Endothelial cell of coronary artery (primary cell): ENCODE results near the gene TMEM39A. TPM values are rescaled to one million over a fixed set of nuclear protein-coding genes. Genes with fewer than 3 reads are reported as not detected.

ENCODE experiments used
- total RNA-seq: library from RNA; depleted of rRNA; stranded (reverse); fragments of >200 nt; gene quantifications from 2 replicates; pipeline ENCODE4 v1.2.3, GENCODE V29; 2014

The TMEM39A gene
- 25.9 and 35.6 TPM in 2 replicates for total RNA-seq

DNA sequence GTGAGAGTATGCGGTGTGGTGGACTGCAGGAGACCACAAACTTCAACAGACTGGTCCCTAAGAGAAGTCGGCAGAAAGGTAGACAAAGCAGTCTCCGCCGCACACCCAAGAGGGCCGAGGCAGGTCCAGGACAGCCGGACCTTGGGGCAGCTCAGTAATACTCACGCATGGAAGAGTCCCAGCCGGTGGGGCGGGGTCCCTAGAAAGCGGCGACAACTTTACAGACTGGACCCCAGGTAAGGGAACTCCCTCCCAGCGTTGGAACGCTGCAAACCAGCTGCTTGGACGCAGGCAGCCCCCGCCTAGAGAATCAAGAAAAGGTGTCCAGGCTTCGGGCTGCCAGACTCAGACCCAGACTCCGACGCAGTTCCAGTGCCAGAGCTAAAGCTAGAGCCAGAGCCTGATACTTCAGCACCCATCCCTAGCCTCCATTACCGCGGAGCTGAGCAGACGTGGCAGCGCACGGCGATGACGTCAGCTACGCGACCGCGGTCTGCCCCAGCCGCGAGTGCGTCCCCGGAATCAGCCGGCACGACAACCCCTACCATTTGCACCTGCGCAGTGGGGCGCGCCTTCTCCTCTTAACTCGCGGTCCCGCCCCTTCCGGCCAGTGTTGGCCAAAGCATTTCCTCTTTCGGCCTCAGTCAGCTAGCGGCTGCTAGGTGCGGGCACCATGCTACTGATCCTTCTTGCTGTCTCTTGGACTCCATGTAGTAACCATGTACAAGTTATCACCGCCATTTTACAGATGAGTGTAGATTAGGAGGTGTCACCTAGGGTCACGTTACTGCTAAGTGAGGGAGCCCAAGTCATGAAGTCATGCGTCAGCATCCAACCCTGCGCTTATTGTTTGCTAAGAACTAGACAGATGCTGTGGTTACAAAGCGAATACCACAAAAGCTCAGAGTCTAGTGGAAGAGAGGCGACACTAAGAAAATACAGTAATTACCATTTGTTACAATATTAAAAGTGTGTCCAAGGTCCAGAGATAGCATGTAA, at the start of gene TMEM39A:
Gene TMEM39A, minus strand, starts transcription at position 445 of the 999 bp plus-strand sequence. CDS start 1,541 bp downstream, outside the sequence.

DNA sequence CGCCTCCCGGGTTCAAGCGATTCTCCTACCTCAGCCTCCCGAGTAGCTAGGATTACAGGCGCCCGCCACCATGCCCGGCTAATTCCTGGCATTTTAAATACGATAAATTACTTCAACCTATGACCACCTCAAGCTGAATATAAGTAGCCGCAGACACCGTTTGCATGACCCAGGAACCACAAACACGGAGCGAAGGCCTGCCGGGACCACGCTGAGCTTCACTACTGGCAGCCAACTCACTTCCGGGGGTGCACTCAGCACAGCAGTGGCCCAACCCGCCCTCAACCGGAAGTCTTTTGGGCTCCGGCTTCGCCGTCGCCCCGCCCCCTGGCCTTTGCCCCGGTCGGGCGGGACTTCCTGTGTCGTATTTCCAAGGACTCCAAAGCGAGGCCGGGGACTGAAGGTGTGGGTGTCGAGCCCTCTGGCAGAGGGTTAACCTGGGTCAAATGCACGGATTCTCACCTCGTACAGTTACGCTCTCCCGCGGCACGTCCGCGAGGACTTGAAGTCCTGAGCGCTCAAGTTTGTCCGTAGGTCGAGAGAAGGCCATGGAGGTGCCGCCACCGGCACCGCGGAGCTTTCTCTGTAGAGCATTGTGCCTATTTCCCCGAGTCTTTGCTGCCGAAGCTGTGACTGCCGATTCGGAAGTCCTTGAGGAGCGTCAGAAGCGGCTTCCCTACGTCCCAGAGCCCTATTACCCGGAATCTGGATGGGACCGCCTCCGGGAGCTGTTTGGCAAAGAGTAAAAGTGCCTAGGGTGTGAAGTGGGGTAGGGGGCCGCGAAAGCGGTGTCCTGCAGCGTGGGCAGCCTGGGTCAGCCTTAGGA, 35.0 kb upstream of the TMEM39A start, which contains the start of gene TIMMDC1:
Gene TIMMDC1, plus strand, starts transcription at position 362 of the 826 bp plus-strand sequence. Its CDS starts 187 bp downstream, at position 549.

Other genes with a start within 250 kb of the TMEM39A start
- 5.8 and 19.1 TPM in 2 replicates for gene B4GALT4, start 222.7 kb downstream of the TMEM39A start, total RNA-seq
- gene ARHGAP31, start 169.2 kb downstream of the TMEM39A start, total RNA-seq: 23.5 and 23.8 TPM in 2 replicates
- 14.7 and 22.5 TPM in 2 replicates for gene POGLUT1, start 5.3 kb upstream of the TMEM39A start, total RNA-seq
- gene TIMMDC1, start 34.9 kb upstream of the TMEM39A start, total RNA-seq: 33.0 and 36.1 TPM in 2 replicates
- gene CD80, start 96.0 kb upstream of the TMEM39A start, total RNA-seq: not detected in 2 replicates
- gene ADPRH, start 115.9 kb upstream of the TMEM39A start, total RNA-seq: 2.5 and 4.1 TPM in 2 replicates
- gene PLA1A, start 134.3 kb upstream of the TMEM39A start, total RNA-seq: 0.18 and 0.28 TPM in 2 replicates
- gene POPDC2, start 197.0 kb upstream of the TMEM39A start, total RNA-seq: 0.09 TPM in 2 replicates
- 23.7 and 28.8 TPM in 2 replicates for gene COX17, start 213.8 kb upstream of the TMEM39A start, total RNA-seq
- 0.19 and 0.45 TPM in 2 replicates for gene CFAP91, start 239.4 kb upstream of the TMEM39A start, total RNA-seq